AG09309 (cell line): Measurements from ENCODE around the gene DSG4.
"Not testable (repeated sequence)": the region's sequence is repeated elsewhere in the genome, so short reads cannot be mapped to it uniquely, and the experiment has no call there.

Experiments
- DNase-seq: peaks from one replicate; pipeline ENCODE4 v3.0.0-alpha.2; 2010; ENCODE audit warnings: low read depth
- H3K4me3 ChIP-seq: 2 replicates; pipeline ENCODE4 v1.5.1; 2011; ENCODE audit warnings: mild to moderate bottlenecking, low read depth, low read length, moderate library complexity; ENCODE audit not compliant: control insufficient read depth
- TF ChIP-seq, protein P1 (sequence below): IDR thresholded peaks from 2 replicates; pipeline ENCODE4 v1.5.1; 2011; ENCODE audit warnings: mild to moderate bottlenecking, low read depth, low read length, inconsistent platforms; ENCODE audit not compliant: insufficient read depth, control insufficient read depth; ENCODE audit errors: missing control alignments

The DSG4 gene

GRCh38 chr18:31376477-31376876 is at the start of gene DSG4:
Gene DSG4 (plus strand): TSS chr18:31376777. CDS start chr18:31376912, 135 bp downstream.
- no peak for DNase-seq
- TF ChIP-seq, protein P1, sequence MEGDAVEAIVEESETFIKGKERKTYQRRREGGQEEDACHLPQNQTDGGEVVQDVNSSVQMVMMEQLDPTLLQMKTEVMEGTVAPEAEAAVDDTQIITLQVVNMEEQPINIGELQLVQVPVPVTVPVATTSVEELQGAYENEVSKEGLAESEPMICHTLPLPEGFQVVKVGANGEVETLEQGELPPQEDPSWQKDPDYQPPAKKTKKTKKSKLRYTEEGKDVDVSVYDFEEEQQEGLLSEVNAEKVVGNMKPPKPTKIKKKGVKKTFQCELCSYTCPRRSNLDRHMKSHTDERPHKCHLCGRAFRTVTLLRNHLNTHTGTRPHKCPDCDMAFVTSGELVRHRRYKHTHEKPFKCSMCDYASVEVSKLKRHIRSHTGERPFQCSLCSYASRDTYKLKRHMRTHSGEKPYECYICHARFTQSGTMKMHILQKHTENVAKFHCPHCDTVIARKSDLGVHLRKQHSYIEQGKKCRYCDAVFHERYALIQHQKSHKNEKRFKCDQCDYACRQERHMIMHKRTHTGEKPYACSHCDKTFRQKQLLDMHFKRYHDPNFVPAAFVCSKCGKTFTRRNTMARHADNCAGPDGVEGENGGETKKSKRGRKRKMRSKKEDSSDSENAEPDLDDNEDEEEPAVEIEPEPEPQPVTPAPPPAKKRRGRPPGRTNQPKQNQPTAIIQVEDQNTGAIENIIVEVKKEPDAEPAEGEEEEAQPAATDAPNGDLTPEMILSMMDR, result no peak
- H3K4me3 ChIP-seq, result no peak within 1 kb of the TSS

GRCh38 chr18:31329787-31330438 is 46.7 kb upstream of the DSG4 start:
- DNase-seq, result no peak
- TF ChIP-seq, protein P1, result no peak
- no peak overlapping the region for H3K4me3 ChIP-seq

DNA sequence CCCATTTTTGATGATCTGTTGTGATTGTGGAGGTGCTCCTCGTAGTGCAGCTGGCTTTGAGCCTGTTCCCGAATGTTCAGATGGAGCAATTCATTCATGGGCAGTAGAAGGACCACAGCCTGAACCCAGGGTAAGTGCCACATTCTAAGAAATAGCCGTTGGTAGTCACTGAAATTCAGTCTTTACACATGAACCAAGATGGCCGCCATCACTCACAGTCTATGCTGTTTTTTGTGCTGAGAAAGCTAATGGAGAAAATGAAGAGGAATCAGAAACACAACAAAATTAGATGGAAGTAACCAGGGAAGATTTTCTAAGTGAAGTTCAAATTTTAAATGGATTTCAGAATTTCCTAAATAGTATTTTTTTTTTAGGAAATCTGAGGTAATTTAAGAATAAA is 33.1 kb upstream of the DSG4 start:
- no peak for DNase-seq
- TF ChIP-seq, protein P1, result no peak
- H3K4me3 ChIP-seq, result no peak overlapping the region

- DNase-seq, H3K4me3 ChIP-seq: not testable (repeated sequence)
Observed at GRCh38 chr18:31353336-31353735, 23.2 kb upstream of the DSG4 start.

GRCh38 chr18:31354990-31355389 is 21.6 kb upstream of the DSG4 start:
- DNase-seq, result no peak
- no peak overlapping the region for H3K4me3 ChIP-seq
- TF ChIP-seq, protein P1, result no peak

- TF ChIP-seq, protein P1, result no peak
- no peak for DNase-seq
- no peak overlapping the region for H3K4me3 ChIP-seq
Observed at GRCh38 chr18:31356025-31356424, 20.6 kb upstream of the DSG4 start.

DNA sequence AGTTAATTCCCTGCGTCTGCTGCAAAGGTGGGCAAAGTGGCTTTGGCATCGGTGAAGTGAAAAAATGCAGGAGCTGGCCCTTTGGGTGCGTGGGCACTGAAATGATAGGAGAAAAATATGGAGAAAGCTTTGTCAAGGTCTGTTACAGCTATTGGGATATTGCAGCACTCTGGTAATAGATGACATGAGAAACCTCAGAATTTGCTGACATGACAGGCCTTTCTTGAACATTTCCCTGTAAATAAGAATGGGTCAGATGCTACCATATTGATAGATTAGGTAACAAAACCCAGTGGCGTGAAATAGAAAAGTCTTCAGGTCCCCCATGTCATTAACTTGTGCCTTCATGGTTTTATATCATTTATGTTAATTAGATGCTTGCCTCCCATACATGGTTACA is 12.4 kb upstream of the DSG4 start:
- H3K4me3 ChIP-seq, result no peak overlapping the region
- no peak for DNase-seq
- TF ChIP-seq, protein P1, result no peak
